Peyer's patch (tissue), 4 donors: ENCODE measurements around the gene CACNA2D4. TPM values are rescaled to one million over a fixed set of nuclear protein-coding genes. Genes with fewer than 3 reads are reported as not detected.
A peak's percentile ranks its signal among the peaks of the same experiment; 100 is the strongest.

ENCODE experiments used
- DNase-seq, 3 donors: peaks; one replicate each; pipeline ENCODE4 v3.0.0-alpha.2; 2017 to 2019
- H3K27ac ChIP-seq, 4 donors: fragments of 200-600 bp; sonication (generic); one replicate each; pipeline ENCODE4 v1.5.1; 2016 to 2019
- H3K27me3 ChIP-seq, 2 donors: fragments of 200-600 bp; sonication (generic); one replicate each; pipeline ENCODE4 v1.5.1; 2019
- H3K36me3 ChIP-seq, 3 donors: fragments of 200-600 bp; sonication (generic); one replicate each; pipeline ENCODE4 v1.5.1; 2016 to 2019
- H3K4me1 ChIP-seq, 4 donors: fragments of 200-600 bp; sonication (generic); one replicate each; pipeline ENCODE4 v1.5.1; 2016 to 2019
- H3K4me3 ChIP-seq, 4 donors: fragments of 200-600 bp; sonication (generic); 1 replicate in 3 of 4; 2 replicates in 1 of 4; pipeline ENCODE4 v1.5.1; 2016 to 2019; ENCODE audit warnings: mild to moderate bottlenecking in 1 of 4
- H3K9me3 ChIP-seq, 4 donors: fragments of 200-600 bp; sonication (generic); one replicate each; pipeline ENCODE4 v1.5.1; 2016 to 2019; ENCODE audit warnings: mild to moderate bottlenecking in 1 of 4
- CTCF ChIP-seq, 6 experiments: fragments of 450-650 bp in 4 of 6; fragments of 200-600 bp in 2 of 6; sonication (generic) in 1 of 6; IDR thresholded peaks; one replicate each; pipeline ENCODE4 v1.5.1; 2017 to 2019; ENCODE audit warnings: antibody characterized with exemption in 6 of 6, mild to moderate bottlenecking in 3 of 6, moderate library complexity in 1 of 6
- POLR2A ChIP-seq, 2 donors: fragments of 450-650 bp; IDR thresholded peaks; one replicate each; pipeline ENCODE4 v1.5.1; 2017; ENCODE audit warnings: antibody characterized with exemption in 2 of 2, mild to moderate bottlenecking in 2 of 2, moderate library complexity in 2 of 2
- total RNA-seq, 4 donors: library from RNA; depleted of rRNA; stranded (reverse); fragments of >200 nt; gene quantifications; one replicate each; pipeline ENCODE4 v1.1.0, GENCODE V29; 2016

CACNA2D4 gene
- total RNA-seq, 4 donors from 2014 or later, result 9.5 to 19.3 (median 12.3) TPM

- DNase-seq, result peak in 2 of 3 donors; percentile 31 to 38
- Histone ChIP-seq H3K27ac (no peak overlapping the region), H3K9me3 (no peaks in the 10 kb centered on the region), H3K27me3 (no peaks in the 10 kb centered on the region), H3K4me1 (peaks cover 0 to 13% (median 4%) of the 10 kb centered on the region in 4 donors), H3K36me3 (no peaks in the 10 kb centered on the region), H3K4me3 (no peak overlapping the region)
- TF ChIP-seq CTCF (IDR thresholded peaks at IDR 0.05) (no peak), POLR2A (IDR thresholded peaks at IDR 0.05) (no peak)
These were observed 9.4 kb upstream of the CACNA2D4 start for GRCh38 chr12:1927751-1928351.

- H3K9me3 ChIP-seq, result no peaks in the 10 kb centered on the region
- no peaks in the 10 kb centered on the region for H3K36me3 ChIP-seq
- no peak overlapping the region for H3K27ac ChIP-seq
- peaks cover 0 to 13% (median 2%) of the 10 kb centered on the region in 4 donors for H3K4me1 ChIP-seq
- no peak overlapping the region for H3K4me3 ChIP-seq
- DNase-seq, result no peak
- H3K27me3 ChIP-seq, result no peaks in the 10 kb centered on the region
- TF ChIP-seq POLR2A (IDR thresholded peaks at IDR 0.05) (no peak), CTCF (IDR thresholded peaks at IDR 0.05) (no peak)
These were observed 8.7 kb upstream of the CACNA2D4 start for GRCh38 chr12:1927051-1927680.

- no peaks in the 10 kb centered on the region for H3K9me3 ChIP-seq
- H3K27me3 ChIP-seq, result no peaks in the 10 kb centered on the region
- no peak for TF ChIP-seq CTCF (IDR thresholded peaks at IDR 0.05)
- TF ChIP-seq POLR2A (IDR thresholded peaks at IDR 0.05), result no peak
- H3K4me1 ChIP-seq, result peaks cover 0 to 13% (median 0%) of the 10 kb centered on the region in 4 donors
- H3K27ac ChIP-seq, result no peak overlapping the region
- DNase-seq, result peak in 2 of 3 donors; percentile 7 to 19
- H3K36me3 ChIP-seq, result no peaks in the 10 kb centered on the region
- H3K4me3 ChIP-seq, result no peak overlapping the region
These were observed 7.8 kb upstream of the CACNA2D4 start for GRCh38 chr12:1926251-1926657.

DNA sequence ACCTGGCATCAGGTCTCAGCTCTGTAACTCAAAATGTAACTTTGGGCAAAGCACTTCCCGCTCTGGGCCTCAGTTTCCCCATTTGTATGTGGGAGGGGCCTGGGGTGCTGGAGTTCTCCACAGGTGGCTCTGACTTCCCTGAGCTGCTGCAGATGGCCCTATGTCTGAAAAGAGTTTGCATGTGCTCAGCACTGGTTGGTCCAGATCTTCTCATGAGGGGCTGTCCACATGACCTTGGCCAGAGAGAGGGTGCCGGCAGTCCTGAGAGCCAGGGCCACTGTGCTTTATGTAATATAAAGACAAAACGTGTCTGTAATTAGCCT, 7.2 kb upstream of the CACNA2D4 start:
- Histone ChIP-seq H3K27me3 (no peaks in the 10 kb centered on the region), H3K9me3 (no peaks in the 10 kb centered on the region), H3K4me1 (peaks cover 0 to 11% (median 0%) of the 10 kb centered on the region in 4 donors), H3K4me3 (no peak overlapping the region), H3K36me3 (no peaks in the 10 kb centered on the region), H3K27ac (no peak overlapping the region)
- TF ChIP-seq CTCF (IDR thresholded peaks at IDR 0.05), result no peak
- TF ChIP-seq POLR2A (IDR thresholded peaks at IDR 0.05), result no peak
- peak in 2 of 3 donors; percentile 13 to 27 for DNase-seq

- no peaks in the 10 kb centered on the region for H3K27me3 ChIP-seq
- peak in 1 of 3 donors; percentile 24 for DNase-seq
- H3K27ac ChIP-seq, result peak overlapping the region in 1 of 4 donors; percentile 63
- H3K9me3 ChIP-seq, result no peaks in the 10 kb centered on the region
- TF ChIP-seq CTCF (IDR thresholded peaks at IDR 0.05) (no peak), POLR2A (IDR thresholded peaks at IDR 0.05) (no peak)
- no peaks in the 10 kb centered on the region for H3K36me3 ChIP-seq
- H3K4me1 ChIP-seq, result peaks cover 0 to 7% (median 0%) of the 10 kb centered on the region in 4 donors
- no peak overlapping the region for H3K4me3 ChIP-seq
These were observed 6.7 kb upstream of the CACNA2D4 start for GRCh38 chr12:1924996-1925683.
